ENCODE results near the gene MACIR.

Gene MACIR

GRCh38 chr5:103291606-103292005, 33.0 kb downstream of the MACIR start:
- DNase-seq (ENCODE audit: low read depth) = no peak

- DNase-seq (ENCODE audit: low read depth) = no peak
Measured at GRCh38 chr5:103293099-103293498, 34.5 kb downstream of the MACIR start.

GRCh38 chr5:103293719-103294118, 35.2 kb downstream of the MACIR start:
- no peak for DNase-seq (ENCODE audit: low read depth)

DNA sequence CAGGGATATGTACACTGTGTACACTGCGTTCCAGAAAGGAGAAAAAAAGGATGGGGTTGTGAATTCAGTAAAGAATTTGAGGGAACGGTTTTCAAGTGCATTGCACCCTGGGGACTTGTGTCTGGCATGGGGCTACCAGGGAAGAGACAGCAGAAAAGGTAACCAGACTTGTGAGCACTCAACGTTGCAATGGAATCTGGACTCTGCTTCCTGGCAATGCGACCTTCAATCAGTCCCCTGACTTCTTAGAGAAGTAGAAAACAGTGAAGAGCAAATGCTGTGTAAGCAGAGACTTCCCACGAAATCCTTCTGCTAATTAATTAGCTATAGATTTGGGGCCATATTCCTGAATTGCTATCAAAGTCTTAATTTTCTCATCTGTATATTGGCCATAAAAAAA, 36.3 kb downstream of the MACIR start:
- DNase-seq (ENCODE audit: low read depth) = no peak

DNA sequence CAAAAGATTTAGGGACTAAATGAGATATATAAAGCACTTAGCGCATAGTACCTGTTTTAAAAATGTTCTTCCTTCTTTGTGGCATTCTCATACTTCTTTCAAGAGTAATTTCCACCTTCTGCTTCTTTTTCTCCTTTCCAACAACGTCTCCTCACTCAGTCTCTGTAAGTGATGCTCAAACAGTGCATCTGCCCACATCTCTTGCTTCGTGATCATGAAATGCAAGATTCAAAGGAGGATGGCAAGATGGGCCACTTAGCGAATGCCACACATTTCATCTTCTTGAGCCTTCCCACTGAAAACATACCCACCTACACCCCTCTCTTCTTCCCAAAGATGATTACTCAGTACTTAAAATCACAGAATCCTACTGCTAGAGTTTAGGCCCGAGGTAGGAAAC, 36.9 kb downstream of the MACIR start:
- DNase-seq (ENCODE audit: low read depth) = no peak

DNA sequence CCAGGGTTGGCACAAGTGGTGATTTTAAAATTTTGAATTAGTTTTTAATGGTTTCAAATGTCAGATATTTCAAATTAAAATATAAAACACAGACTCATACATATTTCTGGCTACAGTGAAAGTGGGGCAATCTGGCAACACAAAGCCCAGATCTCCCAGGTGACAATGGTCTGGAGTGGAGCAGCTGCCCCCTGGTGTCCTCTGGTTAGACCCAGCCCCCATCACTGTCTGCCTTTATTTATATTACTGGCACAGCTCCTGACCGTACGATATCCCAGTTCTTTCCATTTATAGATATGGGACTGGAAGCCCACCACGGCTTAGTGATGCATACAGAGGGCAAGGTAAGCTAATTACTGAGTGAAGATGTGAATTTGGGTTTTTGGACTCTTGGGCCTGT, 37.3 kb downstream of the MACIR start:
- no peak for DNase-seq (ENCODE audit: low read depth)

DNA sequence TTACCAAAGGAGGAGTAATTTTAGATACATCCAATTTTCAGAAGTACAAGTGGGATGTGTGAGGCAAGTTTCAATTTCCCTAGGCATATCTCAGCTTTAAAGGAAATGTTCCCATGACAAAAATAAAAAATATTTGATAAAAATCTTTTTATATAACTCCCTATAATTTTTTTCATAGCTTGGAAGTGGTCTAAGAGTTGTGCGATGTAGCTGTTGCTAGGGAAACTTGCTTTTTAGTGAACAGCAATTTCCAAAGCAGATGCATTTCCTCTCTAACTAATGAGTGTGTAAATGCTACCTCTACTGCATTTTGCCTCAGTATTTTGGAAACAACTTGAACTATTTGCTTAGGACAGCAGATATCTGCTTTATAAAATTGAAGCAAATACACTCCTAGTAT, 39.6 kb downstream of the MACIR start:
- no peak for DNase-seq (ENCODE audit: low read depth)

DNA sequence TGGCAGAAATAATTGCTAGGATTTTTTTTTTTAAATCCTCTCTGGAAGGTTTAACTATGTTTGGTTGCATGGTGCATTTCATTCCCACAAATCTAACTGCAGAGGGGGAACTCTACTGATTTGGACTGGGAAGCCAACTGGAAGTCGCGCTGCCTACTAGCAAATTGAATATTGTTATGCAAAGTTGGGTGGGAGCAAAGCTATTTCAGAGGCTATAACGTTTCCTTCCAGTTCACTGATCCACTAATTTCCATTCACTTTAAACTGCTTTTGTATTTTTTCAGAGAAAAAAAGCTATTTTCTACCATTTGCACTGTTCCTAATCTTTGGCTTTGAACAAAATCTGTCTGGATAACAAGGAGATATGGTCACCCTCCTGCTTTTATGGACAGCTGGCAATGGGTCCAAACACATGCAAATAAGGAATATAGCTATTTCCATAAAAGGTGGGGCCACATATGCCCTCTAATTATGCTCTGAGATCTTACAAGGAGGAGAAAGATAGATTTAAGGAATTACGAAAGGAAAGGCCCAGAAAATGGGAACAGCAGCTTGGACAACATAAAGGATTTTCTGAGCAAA, 40.1 kb downstream of the MACIR start:
- no peak for DNase-seq (ENCODE audit: low read depth)

- DNase-seq (ENCODE audit: low read depth) = no peak
Measured at GRCh38 chr5:103305809-103306208, 47.2 kb downstream of the MACIR start.

GRCh38 chr5:103307470-103307869, 48.9 kb downstream of the MACIR start:
- DNase-seq (ENCODE audit: low read depth) = no peak

DNA sequence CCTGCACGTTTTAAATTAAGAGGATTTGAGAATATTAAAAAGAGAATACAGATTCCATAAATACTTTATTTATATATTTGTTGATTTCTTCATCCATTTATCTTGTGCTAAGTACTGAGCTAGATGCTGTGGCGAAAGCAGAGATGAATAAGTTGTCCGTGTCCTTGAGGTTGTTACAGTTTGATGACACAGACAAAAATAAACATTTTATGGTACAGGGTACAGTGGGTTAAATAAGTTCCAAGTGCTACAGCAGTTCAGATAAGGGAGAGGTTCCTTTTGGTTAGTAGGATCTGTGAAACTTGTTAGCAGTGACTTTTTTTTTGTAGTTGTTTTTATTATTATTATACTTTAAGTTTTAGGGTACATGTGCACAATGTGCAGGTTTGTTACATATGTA, 50.2 kb downstream of the MACIR start:
- no peak for DNase-seq (ENCODE audit: low read depth)

DNA sequence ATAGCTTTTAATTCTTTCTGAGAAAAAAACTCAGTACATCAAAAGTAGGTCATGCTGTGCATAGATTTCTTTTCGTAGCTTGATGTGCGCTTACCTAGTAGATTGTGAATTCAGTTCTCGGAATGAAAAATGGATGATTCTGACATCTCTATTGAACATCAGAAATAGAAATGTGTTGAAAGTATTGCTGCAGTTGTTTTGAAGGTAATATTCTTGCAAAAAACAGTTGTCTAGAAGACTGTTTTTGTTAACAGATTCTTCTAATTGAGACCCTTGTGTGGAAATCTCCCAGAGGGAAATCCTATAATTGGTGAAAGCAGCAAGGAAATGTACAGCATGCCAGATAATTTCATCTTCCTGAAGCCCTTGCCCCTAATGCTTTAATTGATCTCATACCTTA, 54.5 kb downstream of the MACIR start:
- no peak for DNase-seq (ENCODE audit: low read depth)

DNA sequence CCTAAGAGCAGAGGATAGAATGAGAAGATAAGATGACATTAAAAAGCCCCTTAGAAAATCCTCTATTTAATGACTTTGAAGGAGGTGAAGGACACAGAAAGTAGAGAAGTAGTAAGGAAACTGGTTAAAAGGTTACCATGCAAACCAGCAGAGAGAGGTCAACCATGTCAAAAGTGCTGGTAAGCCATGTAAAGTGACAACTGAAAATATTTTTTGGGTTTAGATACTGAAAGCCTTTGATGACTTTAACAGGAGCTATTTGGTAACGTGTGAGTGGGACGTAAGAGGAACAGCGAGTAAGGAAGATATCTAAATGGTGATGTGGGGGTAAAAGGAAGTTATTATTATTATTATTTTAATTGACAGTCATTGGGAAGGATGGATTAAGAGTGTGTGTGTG, 56.9 kb downstream of the MACIR start:
- no peak for DNase-seq (ENCODE audit: low read depth)

DNA sequence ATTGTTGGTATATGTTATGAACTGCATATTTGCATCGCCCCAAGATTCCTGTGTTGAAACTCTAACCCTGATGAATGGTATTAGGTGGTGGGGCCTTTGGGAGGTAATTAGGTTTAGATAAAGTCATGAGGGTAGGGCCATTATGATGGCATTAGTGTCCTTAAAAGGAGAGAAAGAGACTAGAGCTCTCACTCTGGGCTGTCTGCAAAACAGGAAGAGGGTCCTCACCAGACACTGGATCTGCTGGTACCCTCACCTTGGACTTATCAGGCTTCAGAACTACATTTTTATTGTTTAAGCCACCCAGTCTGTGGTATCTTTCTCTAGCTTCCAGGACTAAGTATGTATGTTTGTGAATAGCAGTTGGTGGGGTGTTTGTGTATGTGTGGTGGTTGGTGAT, 68.9 kb downstream of the MACIR start:
- no peak for DNase-seq (ENCODE audit: low read depth)

GRCh38 chr5:103327893-103328292, 69.3 kb downstream of the MACIR start:
- no peak for DNase-seq (ENCODE audit: low read depth)
